HepG2 (cell line): Measurements from ENCODE around the gene TMEM151A. TPM values are rescaled to one million over a fixed set of nuclear protein-coding genes. Genes with fewer than 3 reads are reported as not detected.
A peak's percentile ranks its signal among the peaks of the same experiment; 100 is the strongest.

Source experiments
- CBX2 ChIP-seq, 2 experiments: fragments of 200-600 bp in 1 of 2; sonication (generic); formaldehyde crosslinking in 1 of 2; IDR thresholded peaks; 2 replicates each; pipeline versions ENCODE4 v1.7.0 to v1.8.1; 2018 to 2022; ENCODE audit warnings: low read depth in 2 of 2, low read length in 1 of 2, mild to moderate bottlenecking in 1 of 2, missing genetic modification reagents in 1 of 2
- GZF1 ChIP-seq: sonication (generic); formaldehyde crosslinking; IDR thresholded peaks from 2 replicates; pipeline ENCODE4 v1.5.1; 2020; ENCODE audit warnings: mild to moderate bottlenecking, missing genetic modification reagents
- HDAC6 ChIP-seq: fragments of 200-600 bp; sonication (generic); IDR thresholded peaks from 2 replicates; pipeline ENCODE4 v1.7.0; 2017; ENCODE audit warnings: mild to moderate bottlenecking, antibody characterized with exemption, low read length, low read depth
- HMG20B ChIP-seq: conservative IDR thresholded peaks from 2 replicates; pipeline ENCODE4 v1.6.1; 2016; ENCODE audit warnings: missing genetic modification reagents, missing compliant biosample characterization
- JUND ChIP-seq: sonication (generic); formaldehyde crosslinking; IDR thresholded peaks from 2 replicates; pipeline ENCODE4 v1.8.0; 2022; ENCODE audit warnings: mild to moderate bottlenecking, missing genetic modification reagents
- KLF16 ChIP-seq, 2 experiments: sonication (generic) in 1 of 2; formaldehyde crosslinking in 1 of 2; IDR thresholded peaks; 2 replicates each; pipeline versions ENCODE4 v1.6.1 to v1.8.0; 2016 to 2023; ENCODE audit warnings: missing genetic modification reagents in 2 of 2, missing compliant biosample characterization in 1 of 2
- RNF2 ChIP-seq: fragments of 450-650 bp; conservative IDR thresholded peaks from 2 replicates; pipeline ENCODE4 v1.6.1; 2016; ENCODE audit warnings: low read depth
- SIN3B ChIP-seq: fragments of 150-350 bp; IDR thresholded peaks from 2 replicates; pipeline ENCODE4 v1.6.1; 2014; ENCODE audit warnings: low read length
- SMYD3 ChIP-seq: sonication (generic); formaldehyde crosslinking; IDR thresholded peaks from 2 replicates; pipeline ENCODE4 v1.8.1; 2023; ENCODE audit warnings: mild to moderate bottlenecking, missing genetic modification reagents
- TAF15 ChIP-seq: fragments of 200-400 bp; formaldehyde crosslinking; IDR thresholded peaks from one replicate; pipeline ENCODE4 v1.6.1; 2018; ENCODE audit warnings: mild to moderate bottlenecking, low read depth, low read length; ENCODE audit not compliant: poor library complexity, severe bottlenecking
- ZKSCAN5 ChIP-seq: sonication (generic); formaldehyde crosslinking; IDR thresholded peaks from 2 replicates; pipeline ENCODE4 v1.5.1; 2020; ENCODE audit warnings: mild to moderate bottlenecking, missing genetic modification reagents
- ZNF317 ChIP-seq: sonication (generic); formaldehyde crosslinking; IDR thresholded peaks from 2 replicates; pipeline ENCODE4 v1.5.0; 2020; ENCODE audit warnings: mild to moderate bottlenecking, missing genetic modification reagents
- ZNF343 ChIP-seq: sonication (generic); formaldehyde crosslinking; IDR thresholded peaks from 2 replicates; pipeline ENCODE4 v1.4.0; 2020; ENCODE audit warnings: mild to moderate bottlenecking, missing genetic modification reagents
- ZNF780A ChIP-seq: sonication (generic); formaldehyde crosslinking; IDR thresholded peaks from 2 replicates; pipeline ENCODE4 v1.8.0; 2022; ENCODE audit warnings: mild to moderate bottlenecking, missing genetic modification reagents, moderate library complexity
- ZNF850 ChIP-seq: sonication (generic); formaldehyde crosslinking; conservative IDR thresholded peaks from 2 replicates; pipeline ENCODE4 v1.9.0; 2021; ENCODE audit warnings: mild to moderate bottlenecking, missing genetic modification reagents
- ZSCAN12 ChIP-seq: sonication (generic); formaldehyde crosslinking; IDR thresholded peaks from 2 replicates; pipeline ENCODE4 v1.9.0; 2021; ENCODE audit warnings: mild to moderate bottlenecking, missing genetic modification reagents
- ZSCAN9 ChIP-seq: IDR thresholded peaks from 2 replicates; pipeline ENCODE4 v1.6.1; 2016; ENCODE audit warnings: borderline replicate concordance
- polyA plus RNA-seq, 8 experiments: library from polyadenylated mRNA; depleted of rRNA in 3 of 8; stranded (reverse) in 7 of 8; unstranded in 1 of 8; fragments of >200 nt; fragmentation: Illumina TruSeq in 4 of 8; extraction: Trizol in 4 of 8; gene quantifications; 2 replicates each; pipeline versions ENCODE4 v1.2.1 to v1.2.3, GENCODE V29; 2011 to 2016; ENCODE audit warnings: low read depth in 4 of 8, missing spikeins in 1 of 8, mixed read lengths in 1 of 8; ENCODE audit not compliant: insufficient read depth in 1 of 8
- total RNA-seq, 5 experiments: library from RNA; depleted of rRNA; stranded (reverse); fragments of >200 nt; fragmentation: Illumina TruSeq; extraction: Trizol; gene quantifications; 2 replicates each; pipeline ENCODE4 v1.2.3, GENCODE V29; 2016; ENCODE audit warnings: low read depth in 1 of 5
- TF ChIP-seq, protein P1 (sequence below): sonication (generic); formaldehyde crosslinking; IDR thresholded peaks from 2 replicates; pipeline ENCODE4 v1.5.0; 2020; ENCODE audit warnings: mild to moderate bottlenecking, missing genetic modification reagents
- TF ChIP-seq, protein P2 (sequence below), 2 experiments: fragments of 450-650 bp in 1 of 2; sonication (generic) in 1 of 2; formaldehyde crosslinking in 1 of 2; IDR thresholded peaks; 2 replicates each; pipeline versions ENCODE4 v1.6.1 to v1.8.0; 2016 to 2022; ENCODE audit warnings: antibody characterized with exemption in 1 of 2, mild to moderate bottlenecking in 1 of 2, missing genetic modification reagents in 1 of 2

Gene TMEM151A
- total and polyA plus RNA-seq, 2 of the 13 experiments (the other 11 are each of a cell fraction or from before 2014, with no cell fraction given), result 0.18 to 0.33 TPM

DNA sequence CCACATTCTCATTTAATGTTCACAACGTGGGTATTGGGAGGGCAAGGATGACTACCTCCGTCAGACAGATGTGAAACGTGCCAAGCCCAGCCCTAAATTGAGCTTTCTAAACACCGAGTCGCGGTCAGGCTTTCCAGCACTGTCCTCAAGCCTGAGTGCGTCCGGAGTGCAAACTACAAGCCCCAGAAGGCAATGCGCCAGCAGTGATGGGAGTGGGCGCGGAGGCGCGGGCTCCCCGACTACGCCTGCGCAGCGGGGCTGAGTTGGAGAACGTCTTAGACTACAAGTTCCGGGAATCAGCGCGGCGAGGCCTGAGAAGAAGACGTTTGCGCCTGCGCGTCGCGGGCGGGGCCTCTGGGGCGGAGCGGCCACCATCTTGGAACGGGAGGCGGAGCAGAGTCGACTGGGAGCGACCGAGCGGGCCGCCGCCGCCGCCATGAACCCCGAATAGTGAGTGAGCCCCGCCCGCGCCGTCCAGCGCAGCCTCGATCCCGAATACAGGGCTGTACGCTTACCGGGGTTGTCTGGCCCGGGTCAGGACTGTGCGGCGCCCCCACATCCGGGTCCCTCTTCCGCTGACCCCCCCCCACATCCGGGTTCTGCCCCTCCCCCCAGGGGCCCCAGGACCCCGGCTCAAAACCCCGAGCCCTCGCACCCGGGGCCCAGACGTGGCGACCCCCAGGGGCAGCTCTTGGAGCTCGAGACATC lies 23.3 kb upstream of the TMEM151A start, which contains the start of gene RAB1B (continued):
- TF ChIP-seq, protein P1, sequence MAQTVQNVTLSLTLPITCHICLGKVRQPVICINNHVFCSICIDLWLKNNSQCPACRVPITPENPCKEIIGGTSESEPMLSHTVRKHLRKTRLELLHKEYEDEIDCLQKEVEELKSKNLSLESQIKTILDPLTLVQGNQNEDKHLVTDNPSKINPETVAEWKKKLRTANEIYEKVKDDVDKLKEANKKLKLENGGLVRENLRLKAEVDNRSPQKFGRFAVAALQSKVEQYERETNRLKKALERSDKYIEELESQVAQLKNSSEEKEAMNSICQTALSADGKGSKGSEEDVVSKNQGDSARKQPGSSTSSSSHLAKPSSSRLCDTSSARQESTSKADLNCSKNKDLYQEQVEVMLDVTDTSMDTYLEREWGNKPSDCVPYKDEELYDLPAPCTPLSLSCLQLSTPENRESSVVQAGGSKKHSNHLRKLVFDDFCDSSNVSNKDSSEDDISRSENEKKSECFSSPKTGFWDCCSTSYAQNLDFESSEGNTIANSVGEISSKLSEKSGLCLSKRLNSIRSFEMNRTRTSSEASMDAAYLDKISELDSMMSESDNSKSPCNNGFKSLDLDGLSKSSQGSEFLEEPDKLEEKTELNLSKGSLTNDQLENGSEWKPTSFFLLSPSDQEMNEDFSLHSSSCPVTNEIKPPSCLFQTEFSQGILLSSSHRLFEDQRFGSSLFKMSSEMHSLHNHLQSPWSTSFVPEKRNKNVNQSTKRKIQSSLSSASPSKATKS, result no peak
- TF ChIP-seq CBX2 (IDR thresholded peaks at IDR 0.05; ENCODE audit: low read depth, low read length) (no peak), CBX2 (CRISPR knock-in tag; IDR thresholded peaks at IDR 0.05; ENCODE audit: low read depth) (no peak), ZSCAN12 (CRISPR knock-in tag) (no peak), ZKSCAN5 (no peak), ZNF780A (CRISPR knock-in tag) (no peak), SIN3B (no peak), ZNF850 (no peak), ZNF343 (0 out of 2 replicates have a peak, but pooled peaks have one; percentile 5), KLF16 (CRISPR knock-in tag; IDR thresholded peaks at IDR 0.05) (no peak), ZSCAN9 (CRISPR knock-in tag) (no peak), GZF1 (CRISPR knock-in tag) (no peak), HDAC6 (no peak), RNF2 (no peak), SMYD3 (CRISPR knock-in tag) (no peak), JUND (CRISPR knock-in tag) (no peak), ZNF317 (CRISPR knock-in tag) (no peak), HMG20B (no peak), TAF15 (no peak)
- TF ChIP-seq, protein P2, sequence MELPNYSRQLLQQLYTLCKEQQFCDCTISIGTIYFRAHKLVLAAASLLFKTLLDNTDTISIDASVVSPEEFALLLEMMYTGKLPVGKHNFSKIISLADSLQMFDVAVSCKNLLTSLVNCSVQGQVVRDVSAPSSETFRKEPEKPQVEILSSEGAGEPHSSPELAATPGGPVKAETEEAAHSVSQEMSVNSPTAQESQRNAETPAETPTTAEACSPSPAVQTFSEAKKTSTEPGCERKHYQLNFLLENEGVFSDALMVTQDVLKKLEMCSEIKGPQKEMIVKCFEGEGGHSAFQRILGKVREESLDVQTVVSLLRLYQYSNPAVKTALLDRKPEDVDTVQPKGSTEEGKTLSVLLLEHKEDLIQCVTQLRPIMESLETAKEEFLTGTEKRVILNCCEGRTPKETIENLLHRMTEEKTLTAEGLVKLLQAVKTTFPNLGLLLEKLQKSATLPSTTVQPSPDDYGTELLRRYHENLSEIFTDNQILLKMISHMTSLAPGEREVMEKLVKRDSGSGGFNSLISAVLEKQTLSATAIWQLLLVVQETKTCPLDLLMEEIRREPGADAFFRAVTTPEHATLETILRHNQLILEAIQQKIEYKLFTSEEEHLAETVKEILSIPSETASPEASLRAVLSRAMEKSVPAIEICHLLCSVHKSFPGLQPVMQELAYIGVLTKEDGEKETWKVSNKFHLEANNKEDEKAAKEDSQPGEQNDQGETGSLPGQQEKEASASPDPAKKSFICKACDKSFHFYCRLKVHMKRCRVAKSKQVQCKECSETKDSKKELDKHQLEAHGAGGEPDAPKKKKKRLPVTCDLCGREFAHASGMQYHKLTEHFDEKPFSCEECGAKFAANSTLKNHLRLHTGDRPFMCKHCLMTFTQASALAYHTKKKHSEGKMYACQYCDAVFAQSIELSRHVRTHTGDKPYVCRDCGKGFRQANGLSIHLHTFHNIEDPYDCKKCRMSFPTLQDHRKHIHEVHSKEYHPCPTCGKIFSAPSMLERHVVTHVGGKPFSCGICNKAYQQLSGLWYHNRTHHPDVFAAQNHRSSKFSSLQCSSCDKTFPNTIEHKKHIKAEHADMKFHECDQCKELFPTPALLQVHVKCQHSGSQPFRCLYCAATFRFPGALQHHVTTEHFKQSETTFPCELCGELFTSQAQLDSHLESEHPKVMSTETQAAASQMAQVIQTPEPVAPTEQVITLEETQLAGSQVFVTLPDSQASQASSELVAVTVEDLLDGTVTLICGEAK (IDR thresholded peaks at IDR 0.05), result no peak
- TF ChIP-seq, protein P2 (CRISPR knock-in tag; IDR thresholded peaks at IDR 0.05), result no peak; the same call in 1 of the 2 replicates
